Esophagus muscularis mucosa (tissue), 4 donors: ENCODE measurements around the gene PEX16. TPM values are rescaled to one million over a fixed set of nuclear protein-coding genes. Genes with fewer than 3 reads are reported as not detected.

Experiments
- DNase-seq: peaks from one replicate; pipeline ENCODE4 v3.0.0-alpha.2; 2017; ENCODE audit errors: extremely low spot score
- H3K27ac ChIP-seq, 4 donors: fragments of 200-600 bp; sonication (generic); replicated peaks in 1 of 4; 1 replicate in 3 of 4; 2 replicates in 1 of 4; pipeline ENCODE4 v1.5.1; 2016 to 2019; ENCODE audit warnings: mild to moderate bottlenecking in 1 of 4
- H3K27me3 ChIP-seq, 4 donors: fragments of 200-600 bp; sonication (generic); one replicate each; pipeline versions ENCODE4 v1.5.1 to v1.6.0; 2016 to 2019
- H3K36me3 ChIP-seq, 4 donors: fragments of 200-600 bp; sonication (generic); one replicate each; pipeline ENCODE4 v1.5.1; 2016 to 2019
- H3K4me1 ChIP-seq, 4 donors: fragments of 200-600 bp; sonication (generic); one replicate each; pipeline ENCODE4 v1.5.1; 2016 to 2019
- H3K4me3 ChIP-seq, 4 donors: fragments of 200-600 bp; sonication (generic); 1 replicate in 2 of 4; 2 replicates in 2 of 4; pipeline ENCODE4 v1.5.1; 2016 to 2019; ENCODE audit warnings: mild to moderate bottlenecking in 4 of 4, moderate library complexity in 1 of 4
- H3K9me3 ChIP-seq, 4 donors: fragments of 200-600 bp; sonication (generic); 1 replicate in 3 of 4; 2 replicates in 1 of 4; pipeline ENCODE4 v1.5.1; 2016 to 2019
- EP300 ChIP-seq: sonication (generic); formaldehyde crosslinking; IDR thresholded peaks from one replicate; pipeline ENCODE4 v1.6.1; 2017; ENCODE audit warnings: antibody characterized with exemption
- POLR2A ChIP-seq: fragments of 450-650 bp; IDR thresholded peaks from one replicate; pipeline ENCODE4 v1.6.1; 2017; ENCODE audit warnings: antibody characterized with exemption, moderate library complexity, mild to moderate bottlenecking, low read depth
- POLR2AphosphoS5 ChIP-seq, 2 donors: sonication (generic); formaldehyde crosslinking; IDR thresholded peaks; one replicate each; pipeline ENCODE4 v1.6.1; 2017; ENCODE audit warnings: antibody characterized with exemption in 2 of 2
- WGBS: methylation state at CpG from one replicate; pipeline ENCODE4 v1.1.5; 2018; 5-methylcytosine and 5-hydroxymethylcytosine counted together
- intact Hi-C: fragments of 100-400 bp; cut with DNase I; formaldehyde crosslinking; loops from one replicate; pipeline ENCODE4 v1.15.1; 2023
- total RNA-seq, 4 donors: library from RNA; depleted of rRNA; stranded (reverse); fragments of >200 nt; gene quantifications; one replicate each; pipeline versions ENCODE4 v1.1.0 to v1.2.1, GENCODE V29; 2016
- TF ChIP-seq, protein P1 (sequence below), 3 experiments: fragments of 200-600 bp in 2 of 3; fragments of 450-650 bp in 1 of 3; sonication (generic) in 2 of 3; IDR thresholded peaks; one replicate each; pipeline ENCODE4 v1.5.1; 2017 to 2019; ENCODE audit warnings: antibody characterized with exemption in 3 of 3, mild to moderate bottlenecking in 2 of 3, moderate library complexity in 1 of 3

PEX16 gene
- total RNA-seq, 4 donors from 2014 or later = 15.4 to 32.2 (median 23.2) TPM

DNA sequence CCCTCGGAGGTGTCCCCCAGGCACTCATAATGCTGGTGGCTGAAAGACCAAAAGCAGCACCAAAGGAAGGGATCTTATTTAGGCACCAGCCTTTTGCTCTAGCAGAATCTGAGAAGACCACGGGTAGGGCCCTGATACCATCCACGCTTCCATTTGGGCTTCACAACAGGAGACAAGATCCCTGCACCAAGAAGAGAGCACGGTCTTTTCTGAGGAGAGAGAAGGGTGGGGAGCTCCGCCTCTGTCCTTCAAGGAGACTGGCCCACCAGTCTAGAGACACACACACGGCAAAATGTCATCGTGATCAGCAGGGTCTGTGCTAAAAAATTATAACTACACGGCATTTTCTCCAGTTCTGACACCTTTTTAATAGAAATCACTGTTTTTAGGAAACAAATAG lies 14.5 kb upstream of the PEX16 start:
- no peak overlapping the region for H3K27ac ChIP-seq
- H3K4me3 ChIP-seq = no peak overlapping the region
- H3K36me3 ChIP-seq = peaks cover 36 to 76% (median 57%) of the 10 kb centered on the region in 4 donors
- peaks cover 0 to 6% (median 2%) of the 10 kb centered on the region in 4 donors for H3K4me1 ChIP-seq
- WGBS = 94% methylated on average over 8 of the region's 8 CpGs
- intact Hi-C loops = no loop called here
- H3K9me3 ChIP-seq = no peaks in the 10 kb centered on the region
- DNase-seq = no peak
- H3K27me3 ChIP-seq = no peaks in the 10 kb centered on the region
- no peak for TF ChIP-seq POLR2A
- no peak for TF ChIP-seq EP300
- TF ChIP-seq, protein P1, sequence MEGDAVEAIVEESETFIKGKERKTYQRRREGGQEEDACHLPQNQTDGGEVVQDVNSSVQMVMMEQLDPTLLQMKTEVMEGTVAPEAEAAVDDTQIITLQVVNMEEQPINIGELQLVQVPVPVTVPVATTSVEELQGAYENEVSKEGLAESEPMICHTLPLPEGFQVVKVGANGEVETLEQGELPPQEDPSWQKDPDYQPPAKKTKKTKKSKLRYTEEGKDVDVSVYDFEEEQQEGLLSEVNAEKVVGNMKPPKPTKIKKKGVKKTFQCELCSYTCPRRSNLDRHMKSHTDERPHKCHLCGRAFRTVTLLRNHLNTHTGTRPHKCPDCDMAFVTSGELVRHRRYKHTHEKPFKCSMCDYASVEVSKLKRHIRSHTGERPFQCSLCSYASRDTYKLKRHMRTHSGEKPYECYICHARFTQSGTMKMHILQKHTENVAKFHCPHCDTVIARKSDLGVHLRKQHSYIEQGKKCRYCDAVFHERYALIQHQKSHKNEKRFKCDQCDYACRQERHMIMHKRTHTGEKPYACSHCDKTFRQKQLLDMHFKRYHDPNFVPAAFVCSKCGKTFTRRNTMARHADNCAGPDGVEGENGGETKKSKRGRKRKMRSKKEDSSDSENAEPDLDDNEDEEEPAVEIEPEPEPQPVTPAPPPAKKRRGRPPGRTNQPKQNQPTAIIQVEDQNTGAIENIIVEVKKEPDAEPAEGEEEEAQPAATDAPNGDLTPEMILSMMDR (IDR thresholded peaks at IDR 0.05) = no peak
- no peak for TF ChIP-seq POLR2AphosphoS5 (IDR thresholded peaks at IDR 0.05)

DNA sequence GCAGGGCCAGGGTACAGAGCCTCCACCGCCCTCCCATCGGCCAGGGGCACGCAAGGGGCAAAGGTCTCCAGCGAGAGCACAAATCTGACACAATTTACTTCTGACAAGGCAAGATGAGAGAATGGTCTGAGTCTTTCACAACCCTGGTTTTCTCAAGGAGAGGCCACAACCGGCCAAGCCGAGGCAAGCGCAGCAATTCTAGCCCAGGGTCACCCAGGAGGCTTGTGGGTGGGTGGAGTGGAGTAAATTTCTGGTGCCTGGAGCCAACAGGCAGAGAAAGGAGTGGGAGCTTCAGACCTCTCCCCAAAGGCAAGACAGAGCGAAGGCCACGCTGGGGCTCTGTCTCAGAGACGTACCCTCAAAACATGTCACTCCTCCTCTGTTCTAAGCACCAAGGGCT lies 14.1 kb upstream of the PEX16 start:
- DNase-seq = no peak
- Histone ChIP-seq H3K36me3 (peaks cover 36 to 71% (median 52%) of the 10 kb centered on the region in 4 donors), H3K27ac (no peak overlapping the region), H3K9me3 (no peaks in the 10 kb centered on the region), H3K4me3 (no peak overlapping the region), H3K27me3 (peaks cover 0 to 4% (median 0%) of the 10 kb centered on the region in 4 donors), H3K4me1 (peaks cover 0 to 6% (median 2%) of the 10 kb centered on the region in 4 donors)
- intact Hi-C loops = no loop called here
- WGBS = 81% methylated on average over 10 of the region's 10 CpGs
- TF ChIP-seq POLR2A (no peak), POLR2AphosphoS5 (IDR thresholded peaks at IDR 0.05) (no peak), EP300 (no peak)
- TF ChIP-seq, protein P1 (IDR thresholded peaks at IDR 0.05) = no peak

DNA sequence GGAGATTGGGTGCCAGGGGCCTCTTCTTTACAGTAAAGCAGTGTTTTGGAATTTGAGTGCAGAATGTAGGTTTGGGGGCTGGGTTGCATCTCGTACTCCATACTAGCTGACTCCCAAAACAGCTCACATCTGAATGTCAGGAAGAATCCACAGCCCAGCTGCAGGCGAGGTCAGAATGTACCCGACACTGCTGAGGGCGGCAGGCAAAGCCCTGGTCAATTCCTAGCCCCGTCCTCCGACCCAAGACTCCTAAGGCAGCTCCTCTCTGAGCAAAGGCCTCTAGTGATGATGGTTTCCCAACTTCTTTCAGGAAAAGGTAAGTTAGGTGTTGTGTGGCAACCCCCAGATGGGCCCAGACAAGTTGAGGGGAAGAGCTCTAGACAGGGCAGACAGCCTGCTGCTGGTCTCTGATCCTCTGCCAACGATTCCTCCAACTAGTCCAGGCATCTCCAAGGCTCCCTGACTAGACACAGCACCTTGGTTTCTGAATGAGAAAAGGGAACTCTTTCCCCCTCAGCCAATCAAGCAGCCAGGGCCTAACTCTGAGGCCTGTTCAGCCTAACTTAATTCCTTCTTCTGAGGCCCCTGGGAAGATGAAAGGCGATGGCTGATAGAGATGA lies 13.4 kb upstream of the PEX16 start:
- H3K4me1 ChIP-seq = peaks cover 0 to 6% (median 2%) of the 10 kb centered on the region in 4 donors
- no peaks in the 10 kb centered on the region for H3K9me3 ChIP-seq
- WGBS = 76% methylated on average over 8 of the region's 8 CpGs
- H3K4me3 ChIP-seq = no peak overlapping the region
- TF ChIP-seq, protein P1 (IDR thresholded peaks at IDR 0.05) = no peak
- TF ChIP-seq POLR2A (no peak), EP300 (no peak), POLR2AphosphoS5 (IDR thresholded peaks at IDR 0.05) (no peak)
- intact Hi-C loops = no loop called here
- H3K27me3 ChIP-seq = peaks cover 0 to 11% (median 0%) of the 10 kb centered on the region in 4 donors
- no peak overlapping the region for H3K27ac ChIP-seq
- no peak for DNase-seq
- peaks cover 33 to 64% (median 45%) of the 10 kb centered on the region in 4 donors for H3K36me3 ChIP-seq

DNA sequence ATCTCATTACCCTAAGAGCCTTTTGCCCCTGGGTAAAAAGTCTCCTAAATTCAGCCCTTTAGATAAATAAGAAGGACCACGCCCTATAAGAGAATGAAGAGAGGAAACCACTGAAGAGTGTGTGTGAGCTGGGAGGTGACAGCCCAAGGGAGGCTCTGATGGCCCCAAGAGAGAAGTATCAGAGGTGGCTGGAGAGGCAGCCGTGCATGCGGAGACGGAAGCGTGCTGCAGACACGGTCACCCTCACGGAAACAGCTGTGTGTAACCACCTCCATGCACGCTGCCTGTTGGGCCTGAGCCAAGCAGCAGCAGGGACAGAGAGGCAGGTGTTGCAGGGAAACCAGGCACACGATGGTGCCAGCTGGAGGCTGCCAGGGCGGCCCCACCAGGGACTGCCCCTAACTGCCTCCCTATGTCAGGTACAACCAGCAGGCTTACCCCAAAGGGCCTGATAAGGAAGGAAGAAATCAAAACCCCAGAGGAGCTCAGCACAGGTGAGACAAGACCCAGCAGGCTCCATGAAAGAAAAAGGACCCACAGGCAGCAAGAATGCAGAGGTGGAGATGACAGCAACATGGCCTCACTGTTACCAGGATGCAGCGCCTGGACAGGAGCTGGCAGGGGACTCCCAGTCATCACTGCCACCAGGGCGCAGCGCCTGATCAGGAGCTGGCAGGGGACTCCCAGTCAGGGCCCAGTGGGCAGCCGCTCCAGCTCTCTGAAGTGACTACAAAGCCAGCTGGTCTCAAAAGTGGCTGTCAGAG lies 12.5 kb upstream of the PEX16 start:
- H3K27ac ChIP-seq = no peak overlapping the region
- H3K9me3 ChIP-seq = no peaks in the 10 kb centered on the region
- H3K36me3 ChIP-seq = peaks cover 24 to 56% (median 37%) of the 10 kb centered on the region in 4 donors
- peaks cover 0 to 19% (median 0%) of the 10 kb centered on the region in 4 donors for H3K27me3 ChIP-seq
- peak; percentile 90 for DNase-seq
- H3K4me3 ChIP-seq = no peak overlapping the region
- intact Hi-C loops = no loop called here
- H3K4me1 ChIP-seq = peaks cover 0 to 6% (median 2%) of the 10 kb centered on the region in 4 donors
- 84% methylated on average over 14 of the region's 14 CpGs for WGBS
- TF ChIP-seq, protein P1 (IDR thresholded peaks at IDR 0.05) = no peak
- TF ChIP-seq EP300 (no peak), POLR2AphosphoS5 (IDR thresholded peaks at IDR 0.05) (no peak)
